ENCODE results near the gene C1orf116. TPM values are rescaled to one million over a fixed set of nuclear protein-coding genes. Genes with fewer than 3 reads are reported as not detected.

C1orf116 gene
- total and polyA plus RNA-seq, 4 donors = 0.27 to 0.79 (median 0.46) TPM

DNA sequence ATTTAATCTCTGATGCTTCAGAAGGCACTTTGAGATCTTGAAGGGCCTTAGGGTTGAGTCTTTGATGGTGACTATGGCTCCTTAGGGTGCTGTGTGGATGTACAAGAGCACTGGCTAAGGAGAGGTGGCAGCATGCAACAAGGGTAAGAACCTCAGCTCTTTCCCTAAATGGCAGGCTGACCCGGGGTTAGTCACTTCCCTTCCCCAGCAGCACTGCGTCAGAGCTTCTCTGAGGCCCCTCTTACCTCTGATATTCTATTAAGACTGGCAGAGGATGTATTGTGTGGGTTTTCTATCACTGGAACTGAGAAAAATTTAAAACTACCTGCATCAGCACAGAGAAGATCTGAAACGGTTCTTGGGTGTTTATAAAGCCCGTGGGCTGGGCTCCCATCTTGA lies 11.8 kb downstream of the C1orf116 start:
- 80% methylated on average over 4 of the region's 4 CpGs for WGBS
- TF ChIP-seq GABPA (IDR thresholded peaks at IDR 0.05 in 1 of 2, conservative IDR thresholded peaks at IDR 0.05 in 1 of 2) = no peak
- TF ChIP-seq, protein P1, sequence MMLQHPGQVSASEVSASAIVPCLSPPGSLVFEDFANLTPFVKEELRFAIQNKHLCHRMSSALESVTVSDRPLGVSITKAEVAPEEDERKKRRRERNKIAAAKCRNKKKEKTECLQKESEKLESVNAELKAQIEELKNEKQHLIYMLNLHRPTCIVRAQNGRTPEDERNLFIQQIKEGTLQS (IDR thresholded peaks at IDR 0.05) = no peak
- no peak for TF ChIP-seq RXRA (IDR thresholded peaks at IDR 0.05)
- TF ChIP-seq NR2F2 (IDR thresholded peaks at IDR 0.05) = no peak
- TF ChIP-seq, protein P2, sequence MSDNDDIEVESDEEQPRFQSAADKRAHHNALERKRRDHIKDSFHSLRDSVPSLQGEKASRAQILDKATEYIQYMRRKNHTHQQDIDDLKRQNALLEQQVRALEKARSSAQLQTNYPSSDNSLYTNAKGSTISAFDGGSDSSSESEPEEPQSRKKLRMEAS (IDR thresholded peaks at IDR 0.05) = no peak
- TF ChIP-seq ZBTB33 (IDR thresholded peaks at IDR 0.05) = no peak
- no peak for TF ChIP-seq RAD21 (IDR thresholded peaks at IDR 0.05)
- no peak for TF ChIP-seq SP1 (IDR thresholded peaks at IDR 0.05)
- TF ChIP-seq, protein P3, sequence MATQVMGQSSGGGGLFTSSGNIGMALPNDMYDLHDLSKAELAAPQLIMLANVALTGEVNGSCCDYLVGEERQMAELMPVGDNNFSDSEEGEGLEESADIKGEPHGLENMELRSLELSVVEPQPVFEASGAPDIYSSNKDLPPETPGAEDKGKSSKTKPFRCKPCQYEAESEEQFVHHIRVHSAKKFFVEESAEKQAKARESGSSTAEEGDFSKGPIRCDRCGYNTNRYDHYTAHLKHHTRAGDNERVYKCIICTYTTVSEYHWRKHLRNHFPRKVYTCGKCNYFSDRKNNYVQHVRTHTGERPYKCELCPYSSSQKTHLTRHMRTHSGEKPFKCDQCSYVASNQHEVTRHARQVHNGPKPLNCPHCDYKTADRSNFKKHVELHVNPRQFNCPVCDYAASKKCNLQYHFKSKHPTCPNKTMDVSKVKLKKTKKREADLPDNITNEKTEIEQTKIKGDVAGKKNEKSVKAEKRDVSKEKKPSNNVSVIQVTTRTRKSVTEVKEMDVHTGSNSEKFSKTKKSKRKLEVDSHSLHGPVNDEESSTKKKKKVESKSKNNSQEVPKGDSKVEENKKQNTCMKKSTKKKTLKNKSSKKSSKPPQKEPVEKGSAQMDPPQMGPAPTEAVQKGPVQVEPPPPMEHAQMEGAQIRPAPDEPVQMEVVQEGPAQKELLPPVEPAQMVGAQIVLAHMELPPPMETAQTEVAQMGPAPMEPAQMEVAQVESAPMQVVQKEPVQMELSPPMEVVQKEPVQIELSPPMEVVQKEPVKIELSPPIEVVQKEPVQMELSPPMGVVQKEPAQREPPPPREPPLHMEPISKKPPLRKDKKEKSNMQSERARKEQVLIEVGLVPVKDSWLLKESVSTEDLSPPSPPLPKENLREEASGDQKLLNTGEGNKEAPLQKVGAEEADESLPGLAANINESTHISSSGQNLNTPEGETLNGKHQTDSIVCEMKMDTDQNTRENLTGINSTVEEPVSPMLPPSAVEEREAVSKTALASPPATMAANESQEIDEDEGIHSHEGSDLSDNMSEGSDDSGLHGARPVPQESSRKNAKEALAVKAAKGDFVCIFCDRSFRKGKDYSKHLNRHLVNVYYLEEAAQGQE (IDR thresholded peaks at IDR 0.05) = no peak
- TF ChIP-seq FOXA2 (IDR thresholded peaks at IDR 0.05) = no peak
- TF ChIP-seq EGR1 (IDR thresholded peaks at IDR 0.05; ENCODE audit: low read depth in 2 of 2) = no peak
- TF ChIP-seq HNF4A (conservative IDR thresholded peaks at IDR 0.05) = no peak
- TF ChIP-seq JUND (IDR thresholded peaks at IDR 0.05) = no peak
- DNase-seq (ENCODE audit: low spot score) = no peak
- no peaks in the 10 kb centered on the region for H3K9me3 ChIP-seq (ENCODE audit: control insufficient read depth in 4 of 4, low read length in 3 of 4)
- H3K9ac ChIP-seq (ENCODE audit: low read depth in 1 of 2, low read length in 2 of 2) = no peak overlapping the region
- no peak overlapping the region for H3K27ac ChIP-seq (ENCODE audit: low read depth in 1 of 2, low read length in 2 of 2)
- H3K36me3 ChIP-seq (ENCODE audit: control insufficient read depth in 4 of 4, insufficient read depth in 3 of 4, low read depth in 1 of 4, low read length in 3 of 4) = no peaks in the 10 kb centered on the region
- H3K27me3 ChIP-seq (ENCODE audit: control insufficient read depth in 4 of 4, insufficient read depth in 4 of 4, low read length in 3 of 4) = no peaks in the 10 kb centered on the region
- H3K4me3 ChIP-seq (ENCODE audit: low read depth in 1 of 3, low read length in 3 of 3) = no peak overlapping the region
- H3K4me1 ChIP-seq (ENCODE audit: control insufficient read depth in 4 of 4, insufficient read depth in 4 of 4, low read length in 3 of 4) = peaks cover 3 to 9% (median 7%) of the 10 kb centered on the region in 4 donors

GRCh38 chr1:207020065-207020708 lies 12.4 kb downstream of the C1orf116 start:
- DNase-seq (ENCODE audit: low spot score) = no peak
- WGBS = 84% methylated on average over 9 of the region's 9 CpGs
- H3K4me3 ChIP-seq (ENCODE audit: low read depth in 1 of 3, low read length in 3 of 3) = no peak overlapping the region
- H3K27me3 ChIP-seq (ENCODE audit: control insufficient read depth in 4 of 4, insufficient read depth in 4 of 4, low read length in 3 of 4) = no peaks in the 10 kb centered on the region
- H3K27ac ChIP-seq (ENCODE audit: low read depth in 1 of 2, low read length in 2 of 2) = no peak overlapping the region
- TF ChIP-seq, protein P2 (IDR thresholded peaks at IDR 0.05) = no peak
- no peak for TF ChIP-seq FOXA1 (IDR thresholded peaks at IDR 0.05)
- TF ChIP-seq, protein P1 (IDR thresholded peaks at IDR 0.05) = no peak
- TF ChIP-seq JUND (IDR thresholded peaks at IDR 0.05) = no peak
- no peak for TF ChIP-seq ZBTB33 (IDR thresholded peaks at IDR 0.05)
- TF ChIP-seq, protein P3 (IDR thresholded peaks at IDR 0.05) = no peak
- TF ChIP-seq YY1 (IDR thresholded peaks at IDR 0.05) = no peak
- H3K9me3 ChIP-seq (ENCODE audit: control insufficient read depth in 4 of 4, low read length in 3 of 4) = no peaks in the 10 kb centered on the region
- no peaks in the 10 kb centered on the region for H3K36me3 ChIP-seq (ENCODE audit: control insufficient read depth in 4 of 4, insufficient read depth in 3 of 4, low read depth in 1 of 4, low read length in 3 of 4)
- peaks cover 2 to 5% (median 2%) of the 10 kb centered on the region in 4 donors for H3K4me1 ChIP-seq (ENCODE audit: control insufficient read depth in 4 of 4, insufficient read depth in 4 of 4, low read length in 3 of 4)
- H3K9ac ChIP-seq (ENCODE audit: low read depth in 1 of 2, low read length in 2 of 2) = no peak overlapping the region
